Urinary bladder (tissue), 4 donors: ENCODE results near the gene SPEF2. TPM values are rescaled to one million over a fixed set of nuclear protein-coding genes. Genes with fewer than 3 reads are reported as not detected.

Experiments
- DNase-seq: peaks from one replicate; pipeline ENCODE4 v3.0.0-alpha.2; 2015; ENCODE audit errors: extremely low spot score
- H3K27ac ChIP-seq: one replicate; pipeline ENCODE4 v1.5.1; 2013; ENCODE audit warnings: low read depth, mild to moderate bottlenecking, moderate library complexity
- H3K36me3 ChIP-seq: one replicate; pipeline ENCODE4 v1.6.1; 2013; ENCODE audit warnings: mild to moderate bottlenecking, moderate library complexity; ENCODE audit not compliant: insufficient read depth
- H3K4me1 ChIP-seq: one replicate; pipeline ENCODE4 v1.6.1; 2013; ENCODE audit warnings: mild to moderate bottlenecking, moderate library complexity; ENCODE audit not compliant: insufficient read depth
- H3K4me3 ChIP-seq: one replicate; pipeline ENCODE4 v1.5.1; 2013; ENCODE audit warnings: low read depth, low read length
- WGBS: extraction: QIAGEN DNeasy Blood & Tissue Kit; methylation state at CpG from one replicate; pipeline ENCODE4 v1.1.7; 2013; 5-methylcytosine and 5-hydroxymethylcytosine counted together
- polyA plus RNA-seq: library from polyadenylated mRNA; stranded (reverse); fragments of 200-250 nt; gene quantifications from one replicate; pipeline ENCODE4 v1.2.3, GENCODE V29; 2013
- total RNA-seq: library from RNA; depleted of rRNA; stranded (reverse); fragments of >200 nt; gene quantifications from one replicate; pipeline ENCODE4 v1.2.3, GENCODE V29; 2014
- donor health status: healthy with polysubstance abuse.
- donor health status: healthy.

SPEF2 gene
- total and polyA plus RNA-seq, 2 donors, result 3.7 to 30.0 TPM

GRCh38 chr5:35626553-35626952, 8.9 kb downstream of the SPEF2 start:
- no peak overlapping the region for H3K4me3 ChIP-seq
- no peaks in the 10 kb centered on the region for H3K4me1 ChIP-seq
- 98% methylated on average over 1 of the region's 1 CpG for WGBS
- peaks cover 5% of the 10 kb centered on the region for H3K36me3 ChIP-seq
- no peak for DNase-seq
- no peak overlapping the region for H3K27ac ChIP-seq

DNA sequence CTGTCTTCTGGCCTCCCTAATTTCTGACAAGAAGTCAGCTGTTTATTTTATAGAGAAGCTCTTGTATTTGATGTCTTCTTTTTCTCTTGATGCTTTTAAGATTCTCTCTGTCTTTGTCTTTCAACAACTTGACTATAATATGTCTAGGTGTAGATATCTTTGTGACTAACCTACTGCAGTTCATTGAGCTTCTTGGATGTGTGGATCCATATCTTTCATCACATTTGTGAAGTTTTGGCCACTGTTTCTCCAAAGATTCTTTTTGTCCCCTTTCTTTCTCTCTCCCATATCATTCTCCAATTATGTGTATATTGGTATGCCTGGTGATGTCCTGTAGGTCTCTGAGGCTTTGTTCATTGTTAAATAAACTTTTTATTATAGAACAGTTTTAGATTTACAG, 16.7 kb downstream of the SPEF2 start:
- no peak overlapping the region for H3K27ac ChIP-seq
- peaks cover 7% of the 10 kb centered on the region for H3K36me3 ChIP-seq
- no peak overlapping the region for H3K4me3 ChIP-seq
- H3K4me1 ChIP-seq, result no peaks in the 10 kb centered on the region
- no peak for DNase-seq

GRCh38 chr5:35640623-35641022, 23.0 kb downstream of the SPEF2 start:
- H3K36me3 ChIP-seq, result no peaks in the 10 kb centered on the region
- WGBS, result 71% methylated on average over 4 of the region's 4 CpGs
- no peak for DNase-seq
- no peak overlapping the region for H3K4me3 ChIP-seq
- no peak overlapping the region for H3K27ac ChIP-seq
- H3K4me1 ChIP-seq, result no peaks in the 10 kb centered on the region

GRCh38 chr5:35644543-35644942, 26.9 kb downstream of the SPEF2 start:
- whole genome bisulfite sequencing, result 96% methylated on average over 3 of the region's 3 CpGs
- DNase-seq, result no peak
- no peaks in the 10 kb centered on the region for H3K36me3 ChIP-seq
- H3K4me1 ChIP-seq, result no peaks in the 10 kb centered on the region
- H3K4me3 ChIP-seq, result no peak overlapping the region
- H3K27ac ChIP-seq, result no peak overlapping the region

DNA sequence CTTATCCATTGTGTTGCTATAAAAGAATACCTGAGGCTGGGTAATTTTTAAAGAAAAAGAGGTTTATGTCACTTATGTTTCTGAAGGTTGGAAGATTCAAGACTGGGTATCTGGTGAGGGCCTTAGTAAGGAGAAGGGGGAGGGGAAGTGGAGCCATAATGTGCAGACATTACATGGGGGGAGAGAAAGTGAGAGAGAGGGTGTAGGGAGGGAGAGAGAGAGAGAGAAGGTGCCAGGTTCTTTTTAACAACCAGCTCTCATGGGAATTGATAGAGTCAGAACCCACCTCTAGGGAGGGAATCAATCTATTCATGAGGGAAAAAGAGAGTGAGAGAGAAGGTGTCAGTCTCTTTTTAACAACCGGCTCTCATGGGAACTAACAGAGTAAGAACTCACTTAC, 29.5 kb downstream of the SPEF2 start:
- H3K27ac ChIP-seq, result no peak overlapping the region
- no peak for DNase-seq
- 85% methylated on average over 1 of the region's 1 CpG for WGBS

DNA sequence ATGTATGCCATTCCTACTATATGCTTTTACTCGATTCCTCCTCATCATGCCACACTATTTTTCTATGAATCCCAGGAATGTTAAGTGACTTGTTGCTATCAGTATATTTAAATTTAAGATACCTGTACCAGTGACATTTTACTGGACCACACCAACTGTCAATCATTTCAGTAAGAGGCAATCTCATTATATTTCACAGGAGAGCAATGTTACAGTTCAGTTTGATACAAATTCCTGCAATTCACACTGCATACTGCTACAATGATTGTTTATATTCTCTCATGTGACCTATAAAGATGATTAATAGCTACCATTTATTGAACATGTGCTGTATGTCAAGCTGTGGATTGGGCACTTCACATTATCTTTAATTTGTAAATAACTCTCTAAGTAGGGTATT, 30.0 kb downstream of the SPEF2 start:
- H3K4me3 ChIP-seq, result no peak overlapping the region
- H3K36me3 ChIP-seq, result no peaks in the 10 kb centered on the region
- WGBS, result 94% methylated on average over 1 of the region's 1 CpG
- no peaks in the 10 kb centered on the region for H3K4me1 ChIP-seq
- no peak overlapping the region for H3K27ac ChIP-seq
- DNase-seq, result no peak

More for the DNA sequence above, 29.5 kb downstream of the SPEF2 start:
- Histone ChIP-seq H3K36me3 (no peaks in the 10 kb centered on the region), H3K4me1 (no peaks in the 10 kb centered on the region), H3K4me3 (no peak overlapping the region)

GRCh38 chr5:35651002-35651756, 33.5 kb downstream of the SPEF2 start:
- WGBS, result 41% methylated on average over 4 of the region's 4 CpGs
- Histone ChIP-seq H3K4me3 (no peak overlapping the region), H3K27ac (no peak overlapping the region), H3K4me1 (no peaks in the 10 kb centered on the region), H3K36me3 (no peaks in the 10 kb centered on the region)
- DNase-seq, result no peak

- Histone ChIP-seq H3K27ac (no peak overlapping the region), H3K36me3 (no peaks in the 10 kb centered on the region), H3K4me3 (no peak overlapping the region), H3K4me1 (no peaks in the 10 kb centered on the region)
- no peak for DNase-seq
These were observed 39.1 kb downstream of the SPEF2 start for GRCh38 chr5:35656721-35657120.

DNA sequence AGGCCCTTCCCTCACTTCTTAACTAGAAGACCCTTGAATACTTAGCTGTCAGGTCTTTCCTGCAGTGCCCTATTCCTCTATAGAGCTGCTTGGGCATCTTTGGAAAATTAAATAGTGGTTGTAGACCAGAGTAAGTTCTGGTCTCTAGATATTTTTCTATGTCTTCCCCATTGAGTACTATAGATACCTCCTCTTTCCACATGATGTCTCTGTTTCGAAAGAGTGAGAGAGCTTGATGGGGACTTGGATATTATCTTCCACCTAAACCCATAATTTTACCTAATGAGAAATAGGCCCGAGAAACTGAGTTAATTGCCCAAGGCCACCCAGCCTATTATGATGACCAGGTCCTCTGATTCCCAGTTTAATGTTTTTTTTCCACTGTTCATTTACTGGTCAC, 40.2 kb downstream of the SPEF2 start:
- no peak overlapping the region for H3K27ac ChIP-seq
- H3K4me1 ChIP-seq, result no peaks in the 10 kb centered on the region
- no peak for DNase-seq
- H3K4me3 ChIP-seq, result no peak overlapping the region
- H3K36me3 ChIP-seq, result no peaks in the 10 kb centered on the region
- 93% methylated on average over 2 of the region's 2 CpGs for WGBS

DNA sequence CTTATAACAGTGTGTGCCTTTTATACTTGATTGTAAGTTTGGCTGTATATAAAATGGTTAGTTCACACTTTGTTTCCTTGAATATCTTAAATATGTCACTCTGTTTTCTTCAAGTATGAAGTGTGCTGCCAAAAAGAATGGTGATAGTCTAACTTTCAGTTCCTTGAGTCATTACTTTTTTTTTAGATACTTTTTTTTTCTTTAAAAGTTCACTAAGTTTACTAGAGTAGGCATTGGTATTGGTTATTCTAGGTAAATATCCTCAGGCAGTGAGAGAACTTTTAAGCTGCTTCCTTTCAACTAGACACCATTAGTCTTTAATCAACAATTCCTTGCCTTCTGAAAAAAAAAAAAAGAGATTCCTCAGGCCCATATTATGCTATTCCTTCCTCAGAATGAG, 41.9 kb downstream of the SPEF2 start:
- Histone ChIP-seq H3K36me3 (no peaks in the 10 kb centered on the region), H3K4me1 (no peaks in the 10 kb centered on the region), H3K27ac (no peak overlapping the region), H3K4me3 (no peak overlapping the region)
- DNase-seq, result no peak

DNA sequence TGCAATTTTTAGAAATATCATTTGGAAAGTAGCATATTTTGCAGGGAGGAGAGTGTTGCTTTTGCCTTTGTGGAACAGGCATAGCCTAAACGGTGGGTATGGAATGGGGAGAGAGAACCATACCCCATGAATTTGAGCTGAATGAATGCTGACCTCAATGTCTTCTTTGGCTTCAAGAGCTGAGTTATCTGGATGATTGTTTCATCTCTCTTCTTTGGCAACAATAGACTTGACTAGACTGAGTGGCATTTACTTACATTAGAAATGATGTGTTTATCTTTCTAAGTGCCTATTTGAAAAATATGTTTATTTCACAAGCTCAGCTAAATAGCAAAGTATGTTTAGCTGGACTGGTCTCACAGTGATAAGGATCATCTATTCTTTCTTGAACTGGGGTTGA, 42.8 kb downstream of the SPEF2 start:
- no peak for DNase-seq
- Histone ChIP-seq H3K27ac (no peak overlapping the region), H3K4me1 (no peaks in the 10 kb centered on the region), H3K4me3 (no peak overlapping the region), H3K36me3 (no peaks in the 10 kb centered on the region)
- 78% methylated on average over 1 of the region's 1 CpG for WGBS

DNA sequence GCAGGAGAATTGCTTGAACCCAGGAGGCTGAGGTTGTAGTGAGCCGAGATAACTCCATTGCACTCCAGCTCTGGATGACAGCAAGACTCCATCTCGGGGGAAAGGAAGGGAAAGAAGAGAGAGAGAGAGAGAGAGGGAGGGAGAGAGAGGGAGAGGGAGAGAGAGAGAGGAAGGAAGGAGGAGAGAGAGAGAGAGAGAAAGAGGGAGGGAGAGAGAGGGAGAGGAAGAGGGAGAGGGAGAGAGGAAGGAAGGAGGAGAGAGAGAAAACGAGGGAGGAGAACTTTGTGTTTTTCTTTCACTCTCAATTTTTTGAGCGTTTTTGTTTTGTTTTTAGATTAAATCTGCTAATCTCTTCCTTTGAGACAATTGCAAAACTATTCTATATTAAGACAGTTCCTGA, 46.9 kb downstream of the SPEF2 start:
- no peaks in the 10 kb centered on the region for H3K36me3 ChIP-seq
- WGBS, result 72% methylated on average over 4 of the region's 4 CpGs
- H3K4me3 ChIP-seq, result no peak overlapping the region
- no peak overlapping the region for H3K27ac ChIP-seq
- H3K4me1 ChIP-seq, result no peaks in the 10 kb centered on the region
- no peak for DNase-seq

DNA sequence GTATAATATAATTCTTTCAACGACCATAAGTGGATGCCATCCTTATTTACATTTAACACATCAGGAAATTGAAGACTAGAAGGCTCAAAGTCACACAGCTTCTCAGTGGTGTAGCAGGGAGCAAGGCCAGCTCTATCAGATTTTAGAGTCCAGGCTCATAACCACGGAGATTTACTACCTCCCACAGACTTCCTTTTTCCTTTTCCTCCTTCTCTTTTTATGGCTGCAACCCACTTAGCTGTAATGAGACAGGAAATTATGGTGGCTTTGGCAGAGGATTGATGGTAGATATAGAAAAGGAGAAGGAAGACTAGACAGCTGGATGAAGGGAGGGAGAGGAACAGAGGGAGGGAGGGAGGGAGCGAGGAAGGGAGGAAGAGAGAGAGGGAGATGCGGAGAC, 47.4 kb downstream of the SPEF2 start:
- H3K4me1 ChIP-seq, result no peaks in the 10 kb centered on the region
- no peak overlapping the region for H3K27ac ChIP-seq
- H3K36me3 ChIP-seq, result no peaks in the 10 kb centered on the region
- no peak for DNase-seq
- no peak overlapping the region for H3K4me3 ChIP-seq
- WGBS, result 54% methylated on average over 4 of the region's 4 CpGs

DNA sequence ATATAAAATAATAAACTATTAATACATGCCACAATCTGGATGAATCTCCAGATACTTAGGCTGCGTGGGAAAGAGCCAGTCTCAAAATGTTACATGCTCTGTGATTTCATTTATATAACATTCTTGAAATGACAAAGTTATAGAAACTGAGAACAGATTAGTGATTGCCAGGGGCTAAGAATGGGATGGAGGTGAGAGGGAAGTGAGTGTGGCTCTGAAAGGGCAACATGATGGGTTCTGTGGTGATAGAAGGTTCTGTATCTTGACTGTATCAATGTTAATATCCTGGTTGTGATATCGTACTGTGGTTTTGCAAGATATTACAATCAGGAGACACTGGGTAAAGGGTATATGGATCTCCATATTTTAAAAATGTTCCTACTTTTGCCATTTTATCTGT, 50.7 kb downstream of the SPEF2 start:
- WGBS, result 88% methylated on average over 2 of the region's 2 CpGs
- Histone ChIP-seq H3K4me3 (no peak overlapping the region), H3K36me3 (no peaks in the 10 kb centered on the region), H3K4me1 (no peaks in the 10 kb centered on the region), H3K27ac (no peak overlapping the region)
- no peak for DNase-seq

DNA sequence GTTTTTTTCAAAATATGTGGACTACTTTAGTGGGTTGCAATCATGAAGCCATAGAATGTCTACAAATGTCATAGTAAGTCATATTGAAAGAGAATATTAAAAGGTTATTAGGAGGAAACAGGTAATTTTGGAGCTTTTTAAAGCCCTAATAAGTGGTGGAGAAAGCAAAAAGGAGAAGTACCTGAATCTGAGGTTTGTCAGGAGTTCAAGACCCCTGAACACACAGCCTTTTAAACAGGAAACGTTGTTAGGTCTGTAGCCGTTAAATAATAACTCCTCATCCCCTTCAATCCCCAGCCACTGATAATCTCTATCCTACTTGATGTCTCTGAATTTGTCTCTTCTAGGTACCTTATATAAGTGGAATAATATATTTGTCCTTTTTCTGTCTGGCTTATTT, 51.1 kb downstream of the SPEF2 start:
- Histone ChIP-seq H3K27ac (no peak overlapping the region), H3K4me3 (no peak overlapping the region), H3K4me1 (no peaks in the 10 kb centered on the region), H3K36me3 (no peaks in the 10 kb centered on the region)
- DNase-seq, result no peak
- 67% methylated on average over 2 of the region's 2 CpGs for WGBS
